ENCODE data around the gene ACAN. TPM values are rescaled to one million over a fixed set of nuclear protein-coding genes. Genes with fewer than 3 reads are reported as not detected.
"Not testable (repeated sequence)": the region's sequence is repeated elsewhere in the genome, so short reads cannot be mapped to it uniquely, and the experiment has no call there.

Gene ACAN
- total and polyA plus RNA-seq, 5 donors = 0.14 to 0.86 (median 0.18) TPM

DNA sequence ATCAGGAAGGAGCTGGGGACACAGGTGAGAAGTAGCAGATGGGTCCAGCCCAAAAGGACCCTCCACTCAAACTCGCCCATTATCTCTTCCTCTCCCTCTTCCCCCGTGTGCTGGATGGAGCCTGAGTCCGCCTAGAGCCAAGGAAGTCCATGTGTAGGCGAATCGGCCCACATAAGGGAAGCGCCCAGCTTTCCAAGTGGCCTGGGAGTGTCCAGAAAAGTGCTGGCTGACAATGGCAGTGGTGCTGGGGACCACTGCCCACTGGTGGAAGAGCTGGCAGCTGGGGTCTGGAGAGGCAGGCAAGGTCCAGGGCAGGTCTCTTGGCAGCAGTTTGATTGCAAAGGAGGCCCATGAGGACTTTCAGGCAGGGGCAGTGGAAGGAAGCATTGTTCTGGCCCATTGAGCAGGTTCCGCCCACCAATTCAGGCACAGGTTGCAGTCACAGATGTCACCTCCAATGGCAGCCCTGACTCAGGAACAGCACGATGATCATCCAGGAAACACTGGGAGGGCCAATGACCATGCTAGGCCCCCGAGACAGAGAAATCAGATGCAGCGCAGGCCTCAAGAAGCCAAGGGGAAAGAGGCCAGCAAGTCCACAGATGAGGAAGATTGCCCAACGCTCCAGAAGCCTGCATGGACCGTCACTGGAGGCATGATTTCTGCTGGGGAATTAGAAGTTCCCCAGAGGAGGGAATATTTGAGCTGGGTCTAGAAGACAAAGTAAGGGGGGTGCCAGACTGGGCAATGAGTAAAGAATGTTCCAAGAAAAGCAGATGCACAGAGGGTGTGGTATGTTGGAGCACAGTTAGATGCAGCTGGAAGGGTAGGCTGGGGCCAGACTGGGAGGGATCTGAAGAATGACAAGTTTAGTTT lies 107.0 kb downstream of the ACAN start:
- Histone ChIP-seq H3K4me3 (ENCODE audit: low read length) (no peak overlapping the region), H3K27me3 (ENCODE audit: control insufficient read depth, insufficient read depth) (no peaks in the 10 kb centered on the region), H3K9me3 (ENCODE audit: control insufficient read depth, low read length) (no peaks in the 10 kb centered on the region), H3K4me1 (ENCODE audit: control insufficient read depth, insufficient read depth, low read length) (peaks cover 14% of the 10 kb centered on the region), H3K27ac (ENCODE audit: low read length) (no peak overlapping the region)
- ATAC-seq (peak in 1 of 2 donors; percentile 15), DNase-seq (peak in 1 of 3 donors; percentile 77)
- 70% methylated on average over 12 of the region's 12 CpGs for WGBS
- intact Hi-C loops (cut with DNase I) = loop anchor here (5.0 to 10.0 kb wide), 4 partner anchors 92 to 272 kb away; no protein-coding TSS in a partner anchor

GRCh38 chr15:88911766-88912118 lies 108.5 kb downstream of the ACAN start:
- Histone ChIP-seq H3K27me3 (ENCODE audit: control insufficient read depth, insufficient read depth) (no peaks in the 10 kb centered on the region), H3K4me3 (ENCODE audit: low read length) (peak overlapping the region; percentile 52), H3K4me1 (ENCODE audit: control insufficient read depth, insufficient read depth, low read length) (peaks cover 17% of the 10 kb centered on the region), H3K27ac (ENCODE audit: low read length) (peak overlapping the region; percentile 39), H3K9me3 (ENCODE audit: control insufficient read depth, low read length) (no peaks in the 10 kb centered on the region)
- 65% methylated on average over 5 of the region's 5 CpGs for WGBS
- intact Hi-C loops (cut with DNase I) = loop anchor here in 1 of 4 donors (5.0 kb wide), 1 partner anchor 106 kb away; no protein-coding TSS in a partner anchor
- peak; percentile 7 to 20 for ATAC-seq
- DNase-seq = peak in 1 of 3 donors; percentile 67

DNA sequence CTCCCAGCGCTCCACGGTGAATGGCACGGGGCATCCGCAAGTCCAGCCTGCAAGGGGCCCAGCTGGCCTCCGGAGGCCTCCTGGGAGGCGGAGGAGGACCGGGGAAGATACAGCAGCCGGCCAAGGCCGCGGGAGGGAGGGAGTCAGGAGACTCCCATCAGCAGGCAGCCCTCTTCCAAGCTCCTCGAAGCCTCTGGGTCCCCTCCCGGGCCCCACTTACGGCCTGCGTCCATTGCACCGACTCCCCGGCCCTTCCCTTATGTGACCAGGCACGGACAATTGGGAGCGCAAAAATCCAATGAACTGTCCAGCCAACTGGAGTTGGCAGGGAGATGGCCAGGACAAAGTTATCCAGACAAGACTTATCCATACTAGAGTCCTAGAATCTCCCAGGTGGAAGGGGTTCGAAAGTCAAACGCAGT lies 109.3 kb downstream of the ACAN start:
- intact Hi-C loops (cut with DNase I) = loop anchor here in 1 of 4 donors (5.0 kb wide), 1 partner anchor 105 kb away; no protein-coding TSS in a partner anchor
- WGBS = 7% methylated on average over 20 of the region's 20 CpGs
- no peaks in the 10 kb centered on the region for H3K27me3 ChIP-seq (ENCODE audit: control insufficient read depth, insufficient read depth)
- H3K4me3 ChIP-seq (ENCODE audit: low read length) = peak overlapping the region; percentile 52
- DNase-seq (peak; percentile 63 to 83 (median 67)), ATAC-seq (peak; percentile 38 to 63)
- peak overlapping the region; percentile 39 for H3K27ac ChIP-seq (ENCODE audit: low read length)
- no peaks in the 10 kb centered on the region for H3K9me3 ChIP-seq (ENCODE audit: control insufficient read depth, low read length)
- H3K4me1 ChIP-seq (ENCODE audit: control insufficient read depth, insufficient read depth, low read length) = peaks cover 17% of the 10 kb centered on the region

DNA sequence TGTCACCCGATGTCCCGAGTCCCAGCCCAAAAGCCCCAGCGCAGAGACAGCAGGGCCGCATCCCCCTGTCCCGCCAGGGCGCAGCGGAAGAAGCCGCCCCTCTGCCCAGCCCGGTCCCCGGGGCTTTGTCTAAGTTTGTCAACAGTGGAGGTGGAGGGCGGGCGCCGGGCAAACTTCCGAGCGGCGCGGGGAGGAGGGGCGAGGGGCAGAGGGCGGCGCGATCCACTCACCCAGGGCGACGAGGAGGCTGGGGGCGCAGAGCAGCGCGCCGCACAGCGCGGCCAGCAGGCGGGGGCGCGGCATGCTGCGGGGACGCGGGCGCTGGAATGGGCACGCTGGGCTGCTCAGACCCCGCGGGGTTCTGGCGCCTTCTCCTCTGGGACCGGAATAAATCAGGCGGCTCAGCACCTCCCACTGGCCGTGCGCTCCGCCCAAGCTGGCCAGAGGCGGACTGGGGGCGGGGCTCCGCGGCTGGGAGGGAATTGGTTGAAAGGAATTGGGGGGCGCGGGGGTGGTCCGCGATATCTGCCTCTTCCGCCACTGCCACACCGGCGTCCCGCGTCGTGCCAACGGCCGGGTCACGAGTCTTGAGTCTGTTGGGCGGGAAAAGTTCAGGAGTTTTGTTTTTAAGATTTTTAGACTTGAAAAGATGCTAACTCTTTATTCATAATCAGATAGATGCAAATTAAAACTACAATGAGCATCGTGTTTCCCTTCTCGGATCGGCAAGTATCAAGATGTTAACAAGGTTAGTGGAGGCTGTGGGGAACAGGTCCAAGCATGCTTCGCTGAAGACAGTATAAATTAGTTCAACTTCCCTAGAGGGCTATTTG lies 110.0 kb downstream of the ACAN start, which contains the start of gene MFGE8:
TSS of gene MFGE8 (minus strand) at position 363 of the 833 bp plus-strand sequence. CDS start at position 303, 60 bp downstream.
- peak; percentile 84 to 93 (median 92) for DNase-seq
- Histone ChIP-seq H3K27ac (ENCODE audit: low read length) (peak within 1 kb of the TSS; percentile 39), H3K9me3 (ENCODE audit: control insufficient read depth, low read length) (no peaks in the 10 kb centered on the region), H3K27me3 (ENCODE audit: control insufficient read depth, insufficient read depth) (no peaks in the 10 kb centered on the region), H3K4me1 (ENCODE audit: control insufficient read depth, insufficient read depth, low read length) (peaks cover 13% of the 10 kb centered on the region), H3K4me3 (ENCODE audit: low read length) (peak within 1 kb of the TSS; percentile 52)
- ATAC-seq = peak; percentile 90
- intact Hi-C loops (cut with DNase I) = loop anchor here in 1 of 4 donors (5.0 kb wide), 1 partner anchor 104 kb away; no protein-coding TSS in a partner anchor
- WGBS = under 1% methylated on average over 67 of the region's 67 CpGs

GRCh38 chr15:88913850-88914169 lies 110.6 kb downstream of the ACAN start:
- DNase-seq = no peak
- no peak overlapping the region for H3K4me3 ChIP-seq (ENCODE audit: low read length)
- H3K4me1 ChIP-seq (ENCODE audit: control insufficient read depth, insufficient read depth, low read length) = peaks cover 13% of the 10 kb centered on the region
- H3K27me3 ChIP-seq (ENCODE audit: control insufficient read depth, insufficient read depth) = no peaks in the 10 kb centered on the region
- no peak for ATAC-seq
- intact Hi-C loops (cut with DNase I) = loop anchor here in 1 of 4 donors (5.0 kb wide), 1 partner anchor 103 kb away; no protein-coding TSS in a partner anchor
- 71% methylated on average over 4 of the region's 4 CpGs for WGBS
- H3K27ac ChIP-seq (ENCODE audit: low read length) = no peak overlapping the region
- H3K9me3 ChIP-seq (ENCODE audit: control insufficient read depth, low read length) = no peaks in the 10 kb centered on the region

GRCh38 chr15:88915354-88915753 lies 112.1 kb downstream of the ACAN start:
- no peak overlapping the region for H3K4me3 ChIP-seq (ENCODE audit: low read length)
- H3K4me1 ChIP-seq (ENCODE audit: control insufficient read depth, insufficient read depth, low read length) = peaks cover 5% of the 10 kb centered on the region
- DNase-seq (no peak), ATAC-seq (no peak)
- H3K27ac ChIP-seq (ENCODE audit: low read length) = no peak overlapping the region
- intact Hi-C loops (cut with DNase I) = no loop called here
- WGBS = 93% methylated on average over 10 of the region's 10 CpGs
- no peaks in the 10 kb centered on the region for H3K9me3 ChIP-seq (ENCODE audit: control insufficient read depth, low read length)
- no peaks in the 10 kb centered on the region for H3K27me3 ChIP-seq (ENCODE audit: control insufficient read depth, insufficient read depth)

- 92% methylated on average over 5 of the region's 5 CpGs for WGBS
- no peaks in the 10 kb centered on the region for H3K27me3 ChIP-seq (ENCODE audit: control insufficient read depth, insufficient read depth)
- intact Hi-C loops (cut with DNase I) = no loop called here
- no peak overlapping the region for H3K27ac ChIP-seq (ENCODE audit: low read length)
- DNase-seq (no peak), ATAC-seq (no peak)
- H3K4me1 ChIP-seq (ENCODE audit: control insufficient read depth, insufficient read depth, low read length) = peaks cover 3% of the 10 kb centered on the region
- no peak overlapping the region for H3K4me3 ChIP-seq (ENCODE audit: low read length)
- H3K9me3 ChIP-seq (ENCODE audit: control insufficient read depth, low read length) = no peaks in the 10 kb centered on the region
These were observed 114.5 kb downstream of the ACAN start for GRCh38 chr15:88917760-88918159.

DNA sequence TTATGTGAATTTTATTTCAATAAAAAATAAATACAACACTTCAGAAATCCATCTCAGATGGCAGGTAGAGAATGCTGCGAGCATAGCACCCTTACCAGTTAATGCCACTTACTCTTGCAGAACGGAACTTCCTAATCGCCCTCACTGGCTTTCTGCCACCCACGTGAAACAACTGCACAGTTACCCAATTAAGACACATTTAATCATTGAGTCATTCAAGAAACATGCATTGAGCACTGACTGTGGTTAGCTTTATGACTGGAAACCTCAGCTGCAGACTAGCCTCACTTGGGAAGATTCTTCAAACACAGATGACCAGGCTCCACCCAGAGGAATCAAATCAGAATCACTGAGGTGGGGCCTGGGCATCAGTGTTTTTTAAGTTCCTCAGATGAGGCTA lies 115.5 kb downstream of the ACAN start:
- intact Hi-C loops (cut with DNase I) = no loop called here

GRCh38 chr15:88920186-88920891 lies 117.1 kb downstream of the ACAN start:
- H3K27ac ChIP-seq (ENCODE audit: low read length) = no peak overlapping the region
- ATAC-seq (no peak), DNase-seq (no peak)
- no peaks in the 10 kb centered on the region for H3K27me3 ChIP-seq (ENCODE audit: control insufficient read depth, insufficient read depth)
- no peak overlapping the region for H3K4me3 ChIP-seq (ENCODE audit: low read length)
- intact Hi-C loops (cut with DNase I) = no loop called here
- no peaks in the 10 kb centered on the region for H3K9me3 ChIP-seq (ENCODE audit: control insufficient read depth, low read length)
- WGBS = 75% methylated on average over 9 of the region's 9 CpGs
- peaks cover 2% of the 10 kb centered on the region for H3K4me1 ChIP-seq (ENCODE audit: control insufficient read depth, insufficient read depth, low read length)

More for the DNA sequence above, 115.5 kb downstream of the ACAN start:
- 28% methylated on average over 4 of the region's 4 CpGs for WGBS
- Histone ChIP-seq H3K27me3 (ENCODE audit: control insufficient read depth, insufficient read depth) (no peaks in the 10 kb centered on the region), H3K4me3 (ENCODE audit: low read length) (no peak overlapping the region), H3K4me1 (ENCODE audit: control insufficient read depth, insufficient read depth, low read length) (peaks cover 3% of the 10 kb centered on the region), H3K9me3 (ENCODE audit: control insufficient read depth, low read length) (no peaks in the 10 kb centered on the region), H3K27ac (ENCODE audit: low read length) (no peak overlapping the region)
- DNase-seq = peak in 2 of 3 donors; percentile 74 to 75
- peak; percentile 63 to 84 for ATAC-seq

DNA sequence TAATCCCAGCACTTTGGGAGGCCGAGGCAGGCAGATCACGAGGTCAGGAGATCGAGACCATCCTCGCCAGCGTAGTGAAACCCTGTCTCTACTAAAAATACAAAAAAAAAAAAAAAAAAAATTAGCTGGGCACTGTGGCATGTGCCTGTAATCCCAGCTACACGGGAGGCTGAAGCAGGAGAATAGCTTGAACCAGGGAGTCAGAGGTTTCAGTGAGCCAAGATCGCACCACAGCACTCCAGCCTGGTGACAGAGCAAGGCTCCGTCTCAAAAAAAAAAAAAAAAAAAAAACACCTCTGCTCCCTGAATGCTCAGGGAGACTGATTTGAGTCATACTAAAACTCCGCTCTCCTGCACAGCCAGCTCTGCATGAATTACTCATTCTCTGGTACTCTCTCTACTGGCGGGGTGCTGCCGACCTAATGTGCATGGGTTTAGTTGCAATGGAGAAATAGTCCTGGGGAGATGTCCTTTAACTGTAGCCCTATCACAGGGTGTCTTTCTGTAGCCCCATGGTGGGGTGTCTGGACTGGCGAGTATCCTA lies 117.7 kb downstream of the ACAN start:
- H3K27ac ChIP-seq (ENCODE audit: low read length); H3K9me3 ChIP-seq (ENCODE audit: control insufficient read depth, low read length); H3K4me3 ChIP-seq (ENCODE audit: low read length); H3K27me3 ChIP-seq (ENCODE audit: control insufficient read depth, insufficient read depth); ATAC-seq; H3K4me1 ChIP-seq (ENCODE audit: control insufficient read depth, insufficient read depth, low read length); DNase-seq; intact Hi-C loops (cut with DNase I): not testable (repeated sequence)
- WGBS = 92% methylated on average over 12 of the region's 12 CpGs
